Nephron (organoid): ENCODE data around the gene CLDN14.

Source experiments
- H3K27ac Mint-ChIP-seq, 3 experiments: 2 replicates each; pipeline ENCODE4 v1.8.0; 2020; ENCODE audit warnings: mixed read lengths in 3 of 3, mild to moderate bottlenecking in 2 of 3, moderate library complexity in 1 of 3
- H3K27me3 Mint-ChIP-seq: 2 replicates; pipeline ENCODE4 v1.8.0; 2021; ENCODE audit warnings: low read depth, mild to moderate bottlenecking, moderate library complexity, mixed read lengths
- H3K36me3 Mint-ChIP-seq: 2 replicates; pipeline ENCODE4 v1.8.0; 2020; ENCODE audit warnings: low read depth, mixed read lengths
- H3K4me1 Mint-ChIP-seq: 2 replicates; pipeline ENCODE4 v1.8.0; 2020; ENCODE audit warnings: mixed read lengths
- H3K4me3 Mint-ChIP-seq, 3 experiments: 2 replicates each; pipeline ENCODE4 v1.8.0; 2020; ENCODE audit warnings: mild to moderate bottlenecking in 3 of 3, mixed read lengths in 3 of 3, moderate library complexity in 2 of 3
- H3K9me3 Mint-ChIP-seq: 2 replicates; pipeline ENCODE4 v1.8.0; 2020; ENCODE audit warnings: mixed read lengths
- CTCF ChIP-seq, 3 experiments: fragments of 200-600 bp; sonication (generic); IDR thresholded peaks; one replicate each; pipeline ENCODE4 v1.5.0; 2021; ENCODE audit warnings: antibody characterized with exemption in 3 of 3; ENCODE audit not compliant: unreplicated experiment in 3 of 3

The CLDN14 gene

GRCh38 chr21:36487641-36488307 is 7.9 kb upstream of the CLDN14 start:
- no peaks in the 10 kb centered on the region for H3K36me3 Mint-ChIP-seq
- H3K9me3 Mint-ChIP-seq: peaks cover 3% of the 10 kb centered on the region
- peaks cover 14% of the 10 kb centered on the region for H3K27me3 Mint-ChIP-seq
- H3K4me1 Mint-ChIP-seq: peaks cover 10% of the 10 kb centered on the region
- no peak overlapping the region for H3K4me3 Mint-ChIP-seq
- no peak overlapping the region for H3K27ac Mint-ChIP-seq
- no peak for TF ChIP-seq CTCF (IDR thresholded peaks at IDR 0.05; ENCODE audit: unreplicated experiment in 3 of 3)

- Mint-ChIP-seq H3K36me3 (no peaks in the 10 kb centered on the region), H3K9me3 (peaks cover 3% of the 10 kb centered on the region), H3K4me1 (peaks cover 5% of the 10 kb centered on the region), H3K4me3 (no peak overlapping the region), H3K27me3 (peaks cover 14% of the 10 kb centered on the region), H3K27ac (no peak overlapping the region)
- TF ChIP-seq CTCF (IDR thresholded peaks at IDR 0.05; ENCODE audit: unreplicated experiment in 3 of 3): no peak
Observed at GRCh38 chr21:36486246-36486645, 6.3 kb upstream of the CLDN14 start.

- Mint-ChIP-seq H3K27ac (no peak overlapping the region), H3K36me3 (no peaks in the 10 kb centered on the region), H3K27me3 (peaks cover 8% of the 10 kb centered on the region), H3K4me1 (no peaks in the 10 kb centered on the region), H3K4me3 (no peak overlapping the region), H3K9me3 (no peaks in the 10 kb centered on the region)
- no peak for TF ChIP-seq CTCF (IDR thresholded peaks at IDR 0.05; ENCODE audit: unreplicated experiment in 3 of 3)
Observed at GRCh38 chr21:36485476-36485875, 5.6 kb upstream of the CLDN14 start.

- H3K36me3 Mint-ChIP-seq: no peaks in the 10 kb centered on the region
- no peaks in the 10 kb centered on the region for H3K4me1 Mint-ChIP-seq
- no peak for TF ChIP-seq CTCF (IDR thresholded peaks at IDR 0.05; ENCODE audit: unreplicated experiment in 3 of 3)
- H3K9me3 Mint-ChIP-seq: no peaks in the 10 kb centered on the region
- no peak overlapping the region for H3K4me3 Mint-ChIP-seq
- H3K27me3 Mint-ChIP-seq: peaks cover 22% of the 10 kb centered on the region
- H3K27ac Mint-ChIP-seq: no peak overlapping the region
Observed at GRCh38 chr21:36483095-36483494, 3.2 kb upstream of the CLDN14 start.

GRCh38 chr21:36482673-36483072 is 2.8 kb upstream of the CLDN14 start:
- H3K36me3 Mint-ChIP-seq: no peaks in the 10 kb centered on the region
- H3K27ac Mint-ChIP-seq: no peak overlapping the region
- no peak overlapping the region for H3K4me3 Mint-ChIP-seq
- H3K27me3 Mint-ChIP-seq: peaks cover 22% of the 10 kb centered on the region
- TF ChIP-seq CTCF (IDR thresholded peaks at IDR 0.05; ENCODE audit: unreplicated experiment in 3 of 3): no peak
- H3K4me1 Mint-ChIP-seq: no peaks in the 10 kb centered on the region
- H3K9me3 Mint-ChIP-seq: no peaks in the 10 kb centered on the region

GRCh38 chr21:36482181-36482580 is 2.3 kb upstream of the CLDN14 start:
- Mint-ChIP-seq H3K9me3 (no peaks in the 10 kb centered on the region), H3K27ac (no peak overlapping the region), H3K4me1 (no peaks in the 10 kb centered on the region), H3K36me3 (no peaks in the 10 kb centered on the region), H3K27me3 (peaks cover 22% of the 10 kb centered on the region), H3K4me3 (no peak overlapping the region)
- TF ChIP-seq CTCF (IDR thresholded peaks at IDR 0.05; ENCODE audit: unreplicated experiment in 3 of 3): no peak
